ENCODE measurements around the gene IGSF22. TPM values are rescaled to one million over a fixed set of nuclear protein-coding genes. Genes with fewer than 3 reads are reported as not detected.

IGSF22 gene
- total RNA-seq, 1 donor from 2014 or later = not detected

GRCh38 chr11:18768472-18768901 is 42.5 kb upstream of the IGSF22 start:
- no peaks in the 10 kb centered on the region for H3K36me3 ChIP-seq
- intact Hi-C loops (cut with DNase I) = no loop called here
- TF ChIP-seq POLR2A (IDR thresholded peaks at IDR 0.05) (no peak), CTCF (IDR thresholded peaks at IDR 0.05) (no peak), POLR2AphosphoS5 (IDR thresholded peaks at IDR 0.05; ENCODE audit: insufficient read depth in 1 of 2, low read depth in 1 of 2) (no peak)
- no peaks in the 10 kb centered on the region for H3K4me1 ChIP-seq
- no peak overlapping the region for H3K4me3 ChIP-seq
- H3K9me3 ChIP-seq = no peaks in the 10 kb centered on the region
- no peak for DNase-seq (ENCODE audit: extremely low spot score in 2 of 2)
- H3K27ac ChIP-seq = no peak overlapping the region
- no peaks in the 10 kb centered on the region for H3K27me3 ChIP-seq

GRCh38 chr11:18766015-18766414 is 40.0 kb upstream of the IGSF22 start:
- Histone ChIP-seq H3K4me3 (no peak overlapping the region), H3K4me1 (no peaks in the 10 kb centered on the region), H3K9me3 (no peaks in the 10 kb centered on the region), H3K36me3 (no peaks in the 10 kb centered on the region), H3K27me3 (no peaks in the 10 kb centered on the region), H3K27ac (no peak overlapping the region)
- DNase-seq (ENCODE audit: extremely low spot score in 2 of 2) = no peak
- intact Hi-C loops (cut with DNase I) = no loop called here
- TF ChIP-seq POLR2A (IDR thresholded peaks at IDR 0.05) (no peak), CTCF (IDR thresholded peaks at IDR 0.05) (no peak), POLR2AphosphoS5 (IDR thresholded peaks at IDR 0.05; ENCODE audit: insufficient read depth in 1 of 2, low read depth in 1 of 2) (no peak)

- H3K27me3 ChIP-seq = no peaks in the 10 kb centered on the region
- no peaks in the 10 kb centered on the region for H3K4me1 ChIP-seq
- TF ChIP-seq CTCF (IDR thresholded peaks at IDR 0.05) = no peak
- no peak for TF ChIP-seq POLR2A (IDR thresholded peaks at IDR 0.05)
- TF ChIP-seq POLR2AphosphoS5 (IDR thresholded peaks at IDR 0.05; ENCODE audit: insufficient read depth in 1 of 2, low read depth in 1 of 2) = no peak
- intact Hi-C loops (cut with DNase I) = no loop called here
- H3K36me3 ChIP-seq = no peaks in the 10 kb centered on the region
- no peak overlapping the region for H3K4me3 ChIP-seq
- no peaks in the 10 kb centered on the region for H3K9me3 ChIP-seq
- H3K27ac ChIP-seq = no peak overlapping the region
- DNase-seq (ENCODE audit: extremely low spot score in 2 of 2) = no peak
These were observed 39.6 kb upstream of the IGSF22 start for GRCh38 chr11:18765554-18765953.

- no peaks in the 10 kb centered on the region for H3K27me3 ChIP-seq
- no peak for TF ChIP-seq POLR2AphosphoS5 (IDR thresholded peaks at IDR 0.05; ENCODE audit: insufficient read depth in 1 of 2, low read depth in 1 of 2)
- TF ChIP-seq POLR2A (IDR thresholded peaks at IDR 0.05) = no peak
- TF ChIP-seq CTCF (IDR thresholded peaks at IDR 0.05) = no peak
- H3K4me3 ChIP-seq = no peak overlapping the region
- no peaks in the 10 kb centered on the region for H3K4me1 ChIP-seq
- H3K9me3 ChIP-seq = no peaks in the 10 kb centered on the region
- H3K36me3 ChIP-seq = no peaks in the 10 kb centered on the region
- no peak overlapping the region for H3K27ac ChIP-seq
- DNase-seq (ENCODE audit: extremely low spot score in 2 of 2) = no peak
- intact Hi-C loops (cut with DNase I) = no loop called here
These were observed 35.8 kb upstream of the IGSF22 start for GRCh38 chr11:18761741-18762140.

GRCh38 chr11:18761144-18761543 is 35.2 kb upstream of the IGSF22 start:
- Histone ChIP-seq H3K36me3 (no peaks in the 10 kb centered on the region), H3K27me3 (no peaks in the 10 kb centered on the region), H3K9me3 (no peaks in the 10 kb centered on the region), H3K4me3 (no peak overlapping the region), H3K27ac (no peak overlapping the region), H3K4me1 (no peaks in the 10 kb centered on the region)
- TF ChIP-seq CTCF (IDR thresholded peaks at IDR 0.05) = no peak
- TF ChIP-seq POLR2AphosphoS5 (IDR thresholded peaks at IDR 0.05; ENCODE audit: insufficient read depth in 1 of 2, low read depth in 1 of 2) = no peak
- TF ChIP-seq POLR2A (IDR thresholded peaks at IDR 0.05) = no peak
- intact Hi-C loops (cut with DNase I) = no loop called here
- no peak for DNase-seq (ENCODE audit: extremely low spot score in 2 of 2)
